HG02798 (cell line): ENCODE results near the gene TOM1L2.

Source experiments
- ATAC-seq: cut with Tn5 transposase; IDR thresholded peaks from one replicate; pipeline ENCODE4 v1.9.1; 2021; ENCODE audit warnings: mild to moderate bottlenecking; ENCODE audit not compliant: unreplicated experiment, poor library complexity

The TOM1L2 gene

DNA sequence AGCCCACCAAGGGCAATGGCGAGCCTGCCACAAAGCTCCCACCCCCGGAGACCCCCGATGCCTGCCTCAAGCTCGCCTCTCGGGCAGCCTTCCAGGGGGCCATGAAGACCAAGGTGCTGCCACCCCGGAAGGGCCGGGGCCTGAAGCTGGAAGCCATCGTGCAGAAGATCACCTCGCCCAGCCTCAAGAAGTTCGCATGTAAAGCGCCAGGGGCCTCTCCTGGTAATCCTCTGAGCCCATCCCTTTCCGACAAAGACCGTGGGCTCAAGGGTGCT lies 175.5 kb downstream of the TOM1L2 start:
- ATAC-seq = no peak

- no peak for ATAC-seq
These were observed 176.0 kb downstream of the TOM1L2 start for GRCh38 chr17:17795946-17796786.

DNA sequence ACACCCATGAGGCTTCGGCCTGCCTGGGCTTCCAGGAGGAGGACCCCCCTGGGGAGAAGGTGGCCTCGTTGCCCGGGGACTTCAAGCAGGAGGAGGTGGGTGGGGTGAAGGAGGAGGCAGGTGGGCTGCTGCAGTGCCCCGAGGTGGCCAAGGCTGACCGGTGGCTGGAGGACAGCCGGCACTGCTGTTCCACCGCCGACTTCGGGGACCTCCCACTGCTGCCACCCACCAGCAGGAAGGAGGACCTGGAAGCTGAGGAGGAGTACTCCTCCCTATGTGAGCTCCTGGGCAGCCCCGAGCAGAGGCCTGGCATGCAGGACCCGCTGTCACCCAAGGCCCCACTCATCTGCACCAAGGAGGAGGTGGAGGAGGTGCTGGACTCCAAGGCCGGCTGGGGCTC lies 176.9 kb downstream of the TOM1L2 start:
- ATAC-seq = no peak

GRCh38 chr17:17794382-17794781 lies 177.8 kb downstream of the TOM1L2 start:
- no peak for ATAC-seq
